Astrocyte (in vitro differentiated cells and primary cell): ENCODE data around the gene ATL3. TPM values are rescaled to one million over a fixed set of nuclear protein-coding genes. Genes with fewer than 3 reads are reported as not detected.

Source experiments
- DNase-seq: peaks from one replicate; pipeline ENCODE4 v3.0.0-alpha.2; 2010; ENCODE audit warnings: low read depth
- FAIRE-seq: peaks from 2 replicates; lab custom pipeline; 2011; peaks lifted over from hg19 to GRCh38; lab: Jason Lieb, UNC
- H2AFZ ChIP-seq: 2 replicates; pipeline ENCODE4 v1.6.0; 2012; ENCODE audit warnings: low read depth, low read length, inconsistent platforms
- H3K27ac ChIP-seq: 2 replicates; pipeline ENCODE4 v1.5.1; 2011; ENCODE audit warnings: low read depth, low read length, inconsistent platforms
- H3K27me3 ChIP-seq: 2 replicates; pipeline ENCODE4 v1.6.0; 2011; ENCODE audit warnings: low read length, inconsistent platforms; ENCODE audit not compliant: insufficient read depth
- H3K36me3 ChIP-seq: 2 replicates; pipeline ENCODE4 v1.5.1; 2011; ENCODE audit warnings: low read length, inconsistent platforms; ENCODE audit not compliant: insufficient read depth
- H3K4me1 ChIP-seq: 2 replicates; pipeline ENCODE4 v1.5.1; 2011; ENCODE audit warnings: low read length, inconsistent platforms; ENCODE audit not compliant: insufficient read depth
- H3K4me2 ChIP-seq: 2 replicates; pipeline ENCODE4 v1.6.0; 2012; ENCODE audit warnings: low read length, inconsistent platforms
- H3K4me3 ChIP-seq: 2 replicates; pipeline ENCODE4 v1.5.1; 2011; ENCODE audit warnings: low read depth, mild to moderate bottlenecking, low read length, inconsistent platforms; ENCODE audit not compliant: insufficient read depth
- H3K79me2 ChIP-seq: 2 replicates; pipeline ENCODE4 v1.6.0; 2012; ENCODE audit warnings: mild to moderate bottlenecking, low read length, inconsistent platforms; ENCODE audit not compliant: insufficient read depth
- H3K9ac ChIP-seq: 2 replicates; pipeline ENCODE4 v1.6.0; 2012; ENCODE audit warnings: mild to moderate bottlenecking, low read length, inconsistent platforms
- H3K9me3 ChIP-seq: 2 replicates; pipeline ENCODE4 v1.5.1; 2012; ENCODE audit warnings: low read depth, mild to moderate bottlenecking, low read length, inconsistent platforms; ENCODE audit not compliant: insufficient read depth
- H4K20me1 ChIP-seq: 2 replicates; pipeline ENCODE4 v1.6.0; 2012; ENCODE audit warnings: low read length, inconsistent platforms; ENCODE audit not compliant: insufficient read depth
- H3K27ac Mint-ChIP-seq: one replicate; pipeline ENCODE4 v1.8.0; 2021; ENCODE audit warnings: mild to moderate bottlenecking, mixed read lengths; ENCODE audit not compliant: unreplicated experiment
- H3K27me3 Mint-ChIP-seq: one replicate; pipeline ENCODE4 v1.8.0; 2021; ENCODE audit warnings: low read depth, mixed read lengths; ENCODE audit not compliant: unreplicated experiment
- H3K36me3 Mint-ChIP-seq: one replicate; pipeline ENCODE4 v1.8.0; 2021; ENCODE audit warnings: low read depth, mixed read lengths; ENCODE audit not compliant: unreplicated experiment
- H3K4me1 Mint-ChIP-seq: one replicate; pipeline ENCODE4 v1.8.0; 2021; ENCODE audit warnings: low read depth, mixed read lengths; ENCODE audit not compliant: unreplicated experiment
- H3K4me3 Mint-ChIP-seq: one replicate; pipeline ENCODE4 v1.8.0; 2021; ENCODE audit warnings: mild to moderate bottlenecking, moderate library complexity, mixed read lengths; ENCODE audit not compliant: unreplicated experiment
- H3K9me3 Mint-ChIP-seq: one replicate; pipeline ENCODE4 v1.8.0; 2021; ENCODE audit warnings: mild to moderate bottlenecking, mixed read lengths; ENCODE audit not compliant: unreplicated experiment
- EZH2 ChIP-seq: IDR thresholded peaks from 2 replicates; pipeline ENCODE4 v1.6.1; 2012; ENCODE audit warnings: mild to moderate bottlenecking, low read length, inconsistent platforms; ENCODE audit not compliant: insufficient read depth
- total RNA-seq: library from RNA; stranded (reverse); gene quantifications from 2 replicates; pipeline ENCODE4 v1.2.1, GENCODE V29; 2021
- TF ChIP-seq, protein P1 (sequence below): IDR thresholded peaks from 2 replicates; pipeline ENCODE4 v1.5.1; 2011; ENCODE audit warnings: low read depth, mild to moderate bottlenecking, inconsistent platforms, low read length, moderate library complexity; ENCODE audit not compliant: insufficient read depth

The ATL3 gene
- total RNA-seq, 1 donor from 2014 or later, result 45.2 TPM

DNA sequence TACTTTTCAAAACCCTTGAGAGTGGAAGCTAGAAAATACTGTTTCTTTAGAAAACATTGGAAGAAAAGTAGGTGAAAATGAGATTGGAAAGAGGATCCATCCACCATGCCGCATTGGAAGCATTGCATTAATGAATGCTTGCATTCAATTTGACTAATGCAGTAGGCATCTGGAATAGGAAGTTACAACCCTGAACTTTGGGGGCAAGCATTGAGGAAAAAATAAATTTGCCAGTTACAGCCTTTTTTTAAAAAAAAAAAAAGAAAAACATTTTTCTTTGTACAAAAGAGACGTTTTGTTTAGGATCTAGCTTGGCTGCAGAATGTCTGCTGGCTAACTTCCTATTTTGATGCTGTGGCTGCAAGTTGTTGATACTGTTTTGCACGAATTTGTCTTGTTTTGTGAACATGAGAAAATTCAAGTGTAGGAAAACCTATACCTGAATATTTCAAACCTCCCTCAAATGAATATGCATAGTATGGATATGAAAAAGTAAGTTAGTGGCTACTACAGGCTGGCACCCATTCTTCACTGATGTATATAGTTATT, 38.2 kb upstream of the ATL3 start:
- H3K4me3 ChIP-seq, result no peak overlapping the region
- no peaks in the 10 kb centered on the region for H3K27me3 ChIP-seq
- H4K20me1 ChIP-seq, result peaks cover 56% of the 10 kb centered on the region
- H3K36me3 ChIP-seq, result no peaks in the 10 kb centered on the region
- Mint-ChIP-seq H3K36me3 (no peaks in the 10 kb centered on the region), H3K27me3 (no peaks in the 10 kb centered on the region), H3K4me1 (peaks cover 23% of the 10 kb centered on the region), H3K4me3 (no peak overlapping the region), H3K9me3 (peaks cover 1% of the 10 kb centered on the region), H3K27ac (no peak overlapping the region)
- H3K4me2 ChIP-seq, result peak overlapping the region; percentile 34
- no peak overlapping the region for H2AFZ ChIP-seq
- peaks cover 38% of the 10 kb centered on the region for H3K79me2 ChIP-seq
- DNase-seq, result no peak
- no peak for FAIRE-seq
- no peaks in the 10 kb centered on the region for H3K9me3 ChIP-seq
- no peak for TF ChIP-seq EZH2
- no peak overlapping the region for H3K27ac ChIP-seq
- peaks cover 6% of the 10 kb centered on the region for H3K4me1 ChIP-seq
- no peak overlapping the region for H3K9ac ChIP-seq

DNA sequence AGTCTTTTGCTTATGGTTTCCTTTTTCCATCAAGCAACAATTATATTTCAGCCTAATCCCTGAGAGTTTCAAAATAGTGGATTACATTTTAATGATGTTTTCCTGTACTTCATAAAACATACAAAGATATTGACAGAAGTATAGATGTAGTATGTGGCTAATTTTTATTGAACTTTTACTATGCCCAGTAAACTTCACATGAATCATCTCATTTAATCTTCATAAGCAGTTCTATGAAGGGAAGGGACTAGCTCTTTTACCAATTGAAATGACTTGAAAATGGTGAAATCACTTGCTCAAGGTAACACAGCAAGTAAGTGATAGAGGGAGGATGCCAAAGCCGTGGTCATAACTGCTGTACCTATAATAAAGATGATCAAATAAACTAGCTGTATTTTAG, 37.6 kb upstream of the ATL3 start:
- H2AFZ ChIP-seq, result no peak overlapping the region
- H3K27me3 ChIP-seq, result no peaks in the 10 kb centered on the region
- peaks cover 53% of the 10 kb centered on the region for H4K20me1 ChIP-seq
- Mint-ChIP-seq H3K36me3 (no peaks in the 10 kb centered on the region), H3K4me1 (peaks cover 25% of the 10 kb centered on the region), H3K27ac (no peak overlapping the region), H3K4me3 (no peak overlapping the region), H3K27me3 (no peaks in the 10 kb centered on the region), H3K9me3 (peaks cover 1% of the 10 kb centered on the region)
- no peak overlapping the region for H3K9ac ChIP-seq
- no peaks in the 10 kb centered on the region for H3K36me3 ChIP-seq
- DNase-seq, result no peak
- H3K4me3 ChIP-seq, result no peak overlapping the region
- peak overlapping the region; percentile 34 for H3K4me2 ChIP-seq
- H3K4me1 ChIP-seq, result peaks cover 6% of the 10 kb centered on the region
- H3K27ac ChIP-seq, result no peak overlapping the region
- FAIRE-seq, result peak; percentile 29
- no peaks in the 10 kb centered on the region for H3K9me3 ChIP-seq
- peaks cover 38% of the 10 kb centered on the region for H3K79me2 ChIP-seq
- TF ChIP-seq, protein P1, sequence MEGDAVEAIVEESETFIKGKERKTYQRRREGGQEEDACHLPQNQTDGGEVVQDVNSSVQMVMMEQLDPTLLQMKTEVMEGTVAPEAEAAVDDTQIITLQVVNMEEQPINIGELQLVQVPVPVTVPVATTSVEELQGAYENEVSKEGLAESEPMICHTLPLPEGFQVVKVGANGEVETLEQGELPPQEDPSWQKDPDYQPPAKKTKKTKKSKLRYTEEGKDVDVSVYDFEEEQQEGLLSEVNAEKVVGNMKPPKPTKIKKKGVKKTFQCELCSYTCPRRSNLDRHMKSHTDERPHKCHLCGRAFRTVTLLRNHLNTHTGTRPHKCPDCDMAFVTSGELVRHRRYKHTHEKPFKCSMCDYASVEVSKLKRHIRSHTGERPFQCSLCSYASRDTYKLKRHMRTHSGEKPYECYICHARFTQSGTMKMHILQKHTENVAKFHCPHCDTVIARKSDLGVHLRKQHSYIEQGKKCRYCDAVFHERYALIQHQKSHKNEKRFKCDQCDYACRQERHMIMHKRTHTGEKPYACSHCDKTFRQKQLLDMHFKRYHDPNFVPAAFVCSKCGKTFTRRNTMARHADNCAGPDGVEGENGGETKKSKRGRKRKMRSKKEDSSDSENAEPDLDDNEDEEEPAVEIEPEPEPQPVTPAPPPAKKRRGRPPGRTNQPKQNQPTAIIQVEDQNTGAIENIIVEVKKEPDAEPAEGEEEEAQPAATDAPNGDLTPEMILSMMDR, result no peak
- no peak for TF ChIP-seq EZH2

DNA sequence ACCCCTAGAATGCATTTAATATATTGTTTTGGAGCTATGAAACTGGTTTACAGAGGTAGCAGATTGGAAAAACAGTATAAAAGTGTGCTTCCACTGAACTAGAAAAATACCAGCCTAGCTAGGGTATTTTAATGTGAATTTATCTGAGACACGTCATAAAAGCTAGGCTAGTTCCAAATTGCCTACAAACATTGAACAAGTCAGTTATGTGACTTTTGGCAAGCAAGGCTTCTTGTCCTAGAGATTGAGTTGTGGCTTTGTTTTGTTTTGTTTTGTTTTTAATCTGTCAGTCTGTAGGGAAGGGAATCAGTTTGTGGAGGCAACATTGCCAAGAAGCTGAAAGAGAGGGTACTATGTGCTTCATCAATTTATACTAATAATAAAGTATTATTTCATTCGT, 34.4 kb upstream of the ATL3 start:
- Mint-ChIP-seq H3K9me3 (no peaks in the 10 kb centered on the region), H3K27me3 (no peaks in the 10 kb centered on the region), H3K4me1 (peaks cover 21% of the 10 kb centered on the region), H3K36me3 (no peaks in the 10 kb centered on the region), H3K4me3 (no peak overlapping the region), H3K27ac (no peak overlapping the region)
- peaks cover 41% of the 10 kb centered on the region for H3K79me2 ChIP-seq
- H3K9me3 ChIP-seq, result no peaks in the 10 kb centered on the region
- no peak for FAIRE-seq
- H3K9ac ChIP-seq, result no peak overlapping the region
- no peak overlapping the region for H3K4me2 ChIP-seq
- H2AFZ ChIP-seq, result no peak overlapping the region
- TF ChIP-seq, protein P1, result no peak
- no peak for TF ChIP-seq EZH2
- H3K27ac ChIP-seq, result no peak overlapping the region
- H4K20me1 ChIP-seq, result peaks cover 35% of the 10 kb centered on the region
- H3K4me3 ChIP-seq, result no peak overlapping the region
- no peaks in the 10 kb centered on the region for H3K27me3 ChIP-seq
- H3K4me1 ChIP-seq, result peaks cover 6% of the 10 kb centered on the region
- H3K36me3 ChIP-seq, result no peaks in the 10 kb centered on the region
- DNase-seq, result no peak
